ENCODE results near the gene PDGFRB.
A peak's percentile ranks its signal among the peaks of the same experiment; 100 is the strongest.

PDGFRB gene

DNA sequence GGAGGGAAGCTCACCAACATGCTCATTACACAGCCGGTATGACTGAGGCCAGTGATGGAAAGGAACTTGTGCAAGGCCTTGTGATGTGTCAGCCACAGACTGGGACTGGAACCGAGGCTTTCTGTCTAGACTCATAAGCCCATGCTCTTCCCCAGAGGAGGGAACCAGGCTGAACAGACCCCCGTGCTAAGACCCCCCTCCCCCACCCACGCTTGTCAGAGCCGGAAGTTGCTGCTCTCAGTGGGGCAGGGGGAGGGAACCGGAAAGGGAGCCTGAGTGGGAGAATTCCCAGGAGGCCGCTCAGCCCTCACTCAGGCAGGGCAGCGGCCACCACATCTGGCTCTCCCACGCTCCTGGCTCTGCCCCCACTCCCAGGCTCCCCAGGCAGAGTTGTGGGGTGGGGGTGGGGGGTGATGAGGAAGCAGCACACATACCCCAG, 4.1 kb upstream of the PDGFRB start:
- Histone ChIP-seq H3K27me3 (ENCODE audit: control insufficient read depth, insufficient read depth, low read length) (peaks cover 27% of the 10 kb centered on the region), H3K9ac (ENCODE audit: low read depth, low read length) (no peak overlapping the region), H3K36me3 (ENCODE audit: control insufficient read depth, insufficient read depth, low read length) (no peaks in the 10 kb centered on the region), H3K4me1 (ENCODE audit: control insufficient read depth, insufficient read depth, low read length) (peaks cover 2% of the 10 kb centered on the region), H3K4me3 (ENCODE audit: low read depth, low read length) (no peak overlapping the region), H3K9me3 (ENCODE audit: control insufficient read depth, insufficient read depth, low read length) (no peaks in the 10 kb centered on the region)

DNA sequence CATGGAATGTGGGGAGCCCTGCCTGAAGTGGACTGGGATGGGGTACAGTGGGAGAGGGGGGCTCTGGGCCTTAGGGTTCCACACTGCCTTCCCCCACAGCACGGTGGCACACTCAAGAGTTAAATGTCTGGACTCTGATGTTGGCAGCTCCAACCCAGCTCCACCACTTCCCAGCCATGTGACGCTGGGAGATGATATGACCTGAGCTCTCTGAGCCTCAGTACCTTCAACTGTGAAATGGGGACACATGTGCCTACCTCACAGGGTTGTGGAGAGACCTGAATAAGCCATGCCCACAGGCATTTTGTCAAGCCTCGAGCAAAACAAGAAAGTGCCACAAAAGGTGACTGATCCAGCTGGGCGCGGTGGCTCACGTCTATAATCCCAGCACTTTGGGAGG, 3.4 kb upstream of the PDGFRB start:
- H3K36me3 ChIP-seq (ENCODE audit: control insufficient read depth, insufficient read depth, low read length) = no peaks in the 10 kb centered on the region
- no peak overlapping the region for H3K9ac ChIP-seq (ENCODE audit: low read depth, low read length)
- no peak overlapping the region for H3K4me3 ChIP-seq (ENCODE audit: low read depth, low read length)
- peaks cover 2% of the 10 kb centered on the region for H3K4me1 ChIP-seq (ENCODE audit: control insufficient read depth, insufficient read depth, low read length)
- H3K9me3 ChIP-seq (ENCODE audit: control insufficient read depth, insufficient read depth, low read length) = no peaks in the 10 kb centered on the region
- H3K27me3 ChIP-seq (ENCODE audit: control insufficient read depth, insufficient read depth, low read length) = peaks cover 19% of the 10 kb centered on the region

DNA sequence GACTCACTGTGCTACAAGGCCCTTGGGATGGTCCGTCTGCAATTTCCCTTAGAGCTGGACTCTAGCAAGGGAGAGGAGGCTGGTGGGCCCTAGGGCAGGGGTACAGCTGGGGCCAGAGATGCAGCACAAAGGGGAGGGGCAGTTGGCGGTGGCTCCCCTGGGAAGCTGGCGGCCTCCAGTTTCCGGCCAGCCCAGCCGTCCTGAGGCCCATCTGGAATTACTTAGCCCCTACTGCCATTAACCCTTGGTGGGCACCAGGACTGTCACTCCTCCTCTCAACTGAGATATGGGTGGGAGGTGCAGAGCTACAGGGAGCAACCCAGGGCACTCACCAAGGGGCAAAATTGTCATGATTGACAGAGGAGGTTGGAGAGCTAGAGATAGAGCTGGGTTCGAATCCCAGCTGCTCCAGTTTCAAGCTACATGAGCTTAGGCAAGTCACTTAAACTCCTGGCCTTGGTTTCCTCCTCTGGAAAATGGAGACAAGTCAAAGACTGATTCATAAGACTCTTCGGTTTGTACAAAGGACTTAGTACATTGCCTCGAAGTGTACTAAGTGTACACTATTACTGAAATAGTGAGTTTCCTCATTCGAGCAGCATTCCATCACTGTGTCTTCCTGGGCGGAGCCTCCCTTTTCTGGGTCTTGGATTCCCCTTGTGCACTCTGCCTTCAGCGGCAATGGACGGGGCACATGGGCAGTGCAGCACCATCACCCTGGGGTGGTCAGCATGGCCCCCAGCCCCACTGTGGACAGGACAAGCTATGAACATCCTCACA, 2.7 kb upstream of the PDGFRB start:
- Histone ChIP-seq H3K9me3 (ENCODE audit: control insufficient read depth, insufficient read depth, low read length) (no peaks in the 10 kb centered on the region), H3K9ac (ENCODE audit: low read depth, low read length) (no peak overlapping the region), H3K27me3 (ENCODE audit: control insufficient read depth, insufficient read depth, low read length) (peaks cover 13% of the 10 kb centered on the region), H3K36me3 (ENCODE audit: control insufficient read depth, insufficient read depth, low read length) (no peaks in the 10 kb centered on the region), H3K4me1 (ENCODE audit: control insufficient read depth, insufficient read depth, low read length) (peaks cover 2% of the 10 kb centered on the region), H3K4me3 (ENCODE audit: low read depth, low read length) (no peak overlapping the region)

DNA sequence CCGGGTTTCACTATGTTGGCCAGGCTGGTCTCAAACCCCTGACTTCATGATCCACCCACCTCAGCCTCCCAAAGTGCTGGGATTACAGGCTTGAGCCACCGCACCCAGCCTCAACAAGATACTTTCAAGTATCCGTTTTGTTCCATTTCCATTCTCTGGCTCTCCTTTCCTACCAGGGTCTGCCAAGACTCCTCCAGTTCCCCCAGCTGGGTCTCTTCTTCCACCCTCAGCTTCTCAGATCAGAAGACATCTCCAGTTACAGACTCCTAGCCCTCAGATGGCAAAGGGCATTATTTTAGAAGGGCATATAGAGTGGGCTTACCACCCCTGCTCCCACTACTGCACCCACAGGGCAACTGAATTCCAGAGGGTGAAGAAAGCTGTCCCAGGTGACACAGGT, 1.5 kb upstream of the PDGFRB start:
- H3K36me3 ChIP-seq (ENCODE audit: control insufficient read depth, insufficient read depth, low read length) = no peaks in the 10 kb centered on the region
- peaks cover 2% of the 10 kb centered on the region for H3K4me1 ChIP-seq (ENCODE audit: control insufficient read depth, insufficient read depth, low read length)
- H3K4me3 ChIP-seq (ENCODE audit: low read depth, low read length) = no peak overlapping the region
- peaks cover 10% of the 10 kb centered on the region for H3K27me3 ChIP-seq (ENCODE audit: control insufficient read depth, insufficient read depth, low read length)
- H3K9ac ChIP-seq (ENCODE audit: low read depth, low read length) = no peak overlapping the region
- no peaks in the 10 kb centered on the region for H3K9me3 ChIP-seq (ENCODE audit: control insufficient read depth, insufficient read depth, low read length)

DNA sequence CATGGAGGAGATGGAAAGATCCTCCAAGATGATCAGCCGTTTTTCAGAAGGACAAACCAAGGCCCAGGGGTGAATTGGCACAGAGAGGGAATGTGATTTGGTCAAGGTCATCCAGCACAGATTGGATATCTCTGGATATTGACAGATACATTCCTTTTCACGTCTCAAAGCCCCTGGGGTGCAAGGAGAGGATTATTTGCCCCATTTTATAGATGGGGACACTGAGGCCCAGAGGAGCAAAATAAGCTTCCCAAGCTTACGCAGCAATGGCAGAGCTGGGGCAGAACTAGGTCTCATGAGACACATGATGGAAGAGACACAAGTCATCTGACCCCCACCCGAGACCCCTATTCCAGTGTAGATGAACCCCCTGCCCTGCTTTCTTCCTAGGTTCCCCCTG, 895 bp upstream of the PDGFRB start:
- no peak overlapping the region for H3K9ac ChIP-seq (ENCODE audit: low read depth, low read length)
- H3K4me3 ChIP-seq (ENCODE audit: low read depth, low read length) = no peak overlapping the region
- no peaks in the 10 kb centered on the region for H3K36me3 ChIP-seq (ENCODE audit: control insufficient read depth, insufficient read depth, low read length)
- H3K27me3 ChIP-seq (ENCODE audit: control insufficient read depth, insufficient read depth, low read length) = peaks cover 7% of the 10 kb centered on the region
- no peaks in the 10 kb centered on the region for H3K9me3 ChIP-seq (ENCODE audit: control insufficient read depth, insufficient read depth, low read length)
- peaks cover 2% of the 10 kb centered on the region for H3K4me1 ChIP-seq (ENCODE audit: control insufficient read depth, insufficient read depth, low read length)

DNA sequence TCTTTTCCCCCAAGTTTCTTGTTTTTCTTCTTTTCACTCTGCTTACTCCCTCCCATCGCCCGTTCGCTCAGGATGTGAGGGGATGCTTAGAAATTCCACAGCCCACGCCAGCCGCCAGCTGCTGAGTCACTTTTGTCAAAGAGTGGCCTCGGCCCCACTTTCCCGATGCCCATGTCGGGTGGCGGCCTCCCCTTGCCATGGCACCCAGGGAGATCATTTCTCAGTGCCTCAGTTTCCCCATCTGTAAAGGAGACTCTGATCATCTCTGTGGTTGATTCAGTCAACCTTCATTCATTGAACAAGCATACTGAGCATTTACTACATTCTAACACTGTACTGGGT, 353 bp upstream of the PDGFRB start:
- Histone ChIP-seq H3K36me3 (ENCODE audit: control insufficient read depth, insufficient read depth, low read length) (no peaks in the 10 kb centered on the region), H3K9ac (ENCODE audit: low read depth, low read length) (no peak overlapping the region), H3K4me1 (ENCODE audit: control insufficient read depth, insufficient read depth, low read length) (peaks cover 2% of the 10 kb centered on the region), H3K27me3 (ENCODE audit: control insufficient read depth, insufficient read depth, low read length) (peaks cover 7% of the 10 kb centered on the region), H3K4me3 (ENCODE audit: low read depth, low read length) (peak overlapping the region; percentile 22), H3K9me3 (ENCODE audit: control insufficient read depth, insufficient read depth, low read length) (no peaks in the 10 kb centered on the region)

DNA sequence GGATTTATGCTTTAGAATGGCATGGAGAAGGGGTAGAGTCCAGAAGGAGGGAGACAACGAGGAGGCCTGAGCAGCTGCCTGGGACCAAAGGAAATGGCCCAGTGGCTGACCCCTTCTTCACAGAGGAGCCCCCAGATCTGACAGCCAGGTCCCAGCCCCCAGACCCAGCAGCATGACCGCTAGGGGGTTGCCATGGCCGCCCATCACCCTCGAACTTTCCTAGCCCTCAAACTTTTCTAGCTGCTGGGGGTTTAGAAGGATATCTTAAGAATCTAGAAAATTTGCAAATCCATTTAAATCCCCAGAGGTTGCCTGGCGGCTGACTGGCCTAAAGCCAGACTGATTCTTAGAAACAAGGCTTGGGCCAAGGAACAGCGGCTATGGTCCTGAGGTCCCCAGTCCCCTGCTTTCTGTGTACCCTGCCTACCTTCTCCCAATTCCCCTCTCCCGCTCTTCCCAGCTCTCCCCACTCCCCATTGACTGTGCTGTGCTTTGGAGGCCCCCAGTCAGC, 972 bp downstream of the PDGFRB start:
- no peaks in the 10 kb centered on the region for H3K9me3 ChIP-seq (ENCODE audit: control insufficient read depth, insufficient read depth, low read length)
- H3K36me3 ChIP-seq (ENCODE audit: control insufficient read depth, insufficient read depth, low read length) = no peaks in the 10 kb centered on the region
- H3K4me3 ChIP-seq (ENCODE audit: low read depth, low read length) = no peak overlapping the region
- peaks cover 7% of the 10 kb centered on the region for H3K27me3 ChIP-seq (ENCODE audit: control insufficient read depth, insufficient read depth, low read length)
- H3K9ac ChIP-seq (ENCODE audit: low read depth, low read length) = no peak overlapping the region
- peaks cover 2% of the 10 kb centered on the region for H3K4me1 ChIP-seq (ENCODE audit: control insufficient read depth, insufficient read depth, low read length)

DNA sequence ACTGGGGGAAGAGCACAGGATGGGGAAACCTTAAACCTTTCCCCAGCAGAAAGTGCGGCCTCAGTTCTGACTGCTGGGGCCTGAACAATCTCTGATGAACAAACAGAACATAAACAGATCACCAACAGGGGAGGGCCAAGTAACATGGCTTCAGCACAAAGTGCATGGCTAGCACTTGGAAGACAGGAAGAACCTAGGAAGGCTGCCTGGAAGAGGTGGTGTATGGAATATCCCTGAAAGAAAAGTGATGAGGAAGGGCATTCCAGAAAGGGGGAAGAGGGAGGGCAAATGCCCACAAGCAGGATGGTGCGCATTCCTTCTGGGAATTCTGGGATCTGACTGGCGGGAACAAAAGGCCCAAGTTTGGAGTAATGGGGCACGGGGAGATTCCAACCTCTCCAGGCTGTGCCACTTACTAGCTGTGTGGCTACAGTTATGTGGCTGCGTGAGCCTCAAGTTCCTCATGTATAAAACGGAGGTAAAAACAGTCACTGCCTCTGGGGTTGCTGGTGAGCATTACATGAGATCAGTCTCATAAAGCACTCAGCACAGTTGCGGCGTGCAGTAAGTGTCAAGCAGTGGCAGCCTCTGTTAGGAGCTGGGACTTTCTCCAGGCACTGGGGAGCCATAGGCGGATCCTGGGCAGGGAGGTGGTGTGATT, 1.6 kb downstream of the PDGFRB start:
- no peak overlapping the region for H3K9ac ChIP-seq (ENCODE audit: low read depth, low read length)
- H3K9me3 ChIP-seq (ENCODE audit: control insufficient read depth, insufficient read depth, low read length) = no peaks in the 10 kb centered on the region
- peaks cover 2% of the 10 kb centered on the region for H3K4me1 ChIP-seq (ENCODE audit: control insufficient read depth, insufficient read depth, low read length)
- H3K4me3 ChIP-seq (ENCODE audit: low read depth, low read length) = no peak overlapping the region
- no peaks in the 10 kb centered on the region for H3K36me3 ChIP-seq (ENCODE audit: control insufficient read depth, insufficient read depth, low read length)
- peaks cover 6% of the 10 kb centered on the region for H3K27me3 ChIP-seq (ENCODE audit: control insufficient read depth, insufficient read depth, low read length)

DNA sequence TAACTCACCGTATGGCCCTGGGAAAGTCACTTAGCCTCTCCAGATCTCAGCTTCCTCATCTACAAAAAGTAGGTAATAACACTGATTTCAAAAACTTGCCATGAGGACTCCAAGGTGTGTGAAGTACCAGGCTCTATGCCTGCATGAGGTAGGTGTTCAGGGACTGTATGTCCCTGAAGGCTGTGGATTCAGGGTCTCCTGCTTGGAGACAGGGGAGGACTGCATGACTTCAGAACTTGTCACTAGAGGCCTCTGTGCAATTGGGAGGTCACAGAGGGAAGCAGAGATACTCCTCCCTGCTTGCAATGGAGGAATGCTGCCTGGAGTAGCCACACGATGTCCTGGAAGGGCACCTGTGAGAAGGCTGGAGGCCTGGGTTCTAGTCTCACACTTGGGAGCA, 2.2 kb downstream of the PDGFRB start:
- H3K9ac ChIP-seq (ENCODE audit: low read depth, low read length) = no peak overlapping the region
- H3K4me1 ChIP-seq (ENCODE audit: control insufficient read depth, insufficient read depth, low read length) = peaks cover 2% of the 10 kb centered on the region
- no peak overlapping the region for H3K4me3 ChIP-seq (ENCODE audit: low read depth, low read length)

DNA sequence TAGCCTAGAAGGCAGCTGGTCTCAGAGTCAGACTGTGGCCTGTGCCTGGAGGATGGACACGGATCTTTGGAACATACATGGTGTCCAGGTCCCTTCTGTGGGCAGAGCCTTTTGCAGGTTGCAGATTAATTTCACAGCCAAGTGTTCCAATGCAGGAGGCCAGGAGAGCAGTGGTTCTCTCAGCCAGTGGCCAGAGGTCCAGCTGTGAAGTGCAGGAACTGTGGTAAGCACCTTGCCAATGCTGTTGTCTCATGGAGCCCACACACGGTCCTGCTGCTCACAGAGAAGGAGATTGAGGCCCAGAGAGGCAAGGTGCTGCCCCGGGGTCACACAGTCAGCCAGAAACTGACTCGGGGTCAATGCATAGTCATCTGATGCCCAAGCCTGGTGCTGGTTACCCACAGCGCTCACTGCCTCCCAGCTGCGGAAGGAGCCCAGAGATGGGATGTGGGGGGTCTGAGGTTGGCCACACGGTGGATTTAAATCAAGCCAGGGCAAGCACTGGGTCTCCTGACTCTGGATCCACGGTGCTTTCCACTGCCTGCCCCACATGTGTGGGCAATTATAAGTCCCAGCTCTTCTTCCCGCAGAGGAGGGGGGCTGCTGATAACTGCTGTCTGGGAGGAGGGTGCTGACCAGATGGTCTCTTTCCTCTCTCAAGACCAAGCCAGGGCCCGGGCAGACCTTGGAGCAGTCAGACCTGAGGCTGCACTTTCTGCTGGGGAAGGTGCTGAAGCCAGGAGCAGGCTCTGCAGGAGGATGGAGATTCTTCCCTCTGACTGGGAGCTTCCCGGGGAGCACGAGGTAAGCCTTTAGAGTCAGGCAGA, 2.8 kb downstream of the PDGFRB start:
- H3K4me3 ChIP-seq (ENCODE audit: low read depth, low read length) = no peak overlapping the region
- peaks cover 2% of the 10 kb centered on the region for H3K4me1 ChIP-seq (ENCODE audit: control insufficient read depth, insufficient read depth, low read length)

More for the DNA sequence above, 2.2 kb downstream of the PDGFRB start:
- Histone ChIP-seq H3K36me3 (ENCODE audit: control insufficient read depth, insufficient read depth, low read length) (no peaks in the 10 kb centered on the region), H3K27me3 (ENCODE audit: control insufficient read depth, insufficient read depth, low read length) (peaks cover 4% of the 10 kb centered on the region), H3K9me3 (ENCODE audit: control insufficient read depth, insufficient read depth, low read length) (no peaks in the 10 kb centered on the region)

DNA sequence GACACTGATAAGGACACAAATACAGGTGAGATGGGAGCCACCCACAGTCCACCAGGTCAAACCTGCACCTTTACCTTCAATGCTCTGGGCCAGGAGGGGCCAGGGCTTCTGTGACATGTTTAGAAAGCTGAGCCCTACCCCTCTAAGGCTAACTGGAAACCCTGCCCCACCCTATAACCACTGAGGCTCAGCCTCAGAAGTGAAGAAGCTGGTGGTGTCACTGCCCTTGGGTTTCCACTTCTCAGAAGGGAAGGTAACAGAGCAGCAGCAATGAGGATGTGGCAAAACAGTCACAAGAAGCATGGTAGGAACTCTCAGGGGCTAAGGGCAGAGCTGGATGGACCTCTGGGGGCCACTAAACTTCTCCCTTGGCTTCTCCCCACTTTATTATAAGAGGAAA, 6.0 kb downstream of the PDGFRB start:
- Histone ChIP-seq H3K27me3 (ENCODE audit: control insufficient read depth, insufficient read depth, low read length) (peaks cover 2% of the 10 kb centered on the region), H3K4me1 (ENCODE audit: control insufficient read depth, insufficient read depth, low read length) (no peaks in the 10 kb centered on the region), H3K9ac (ENCODE audit: low read depth, low read length) (no peak overlapping the region), H3K4me3 (ENCODE audit: low read depth, low read length) (no peak overlapping the region), H3K9me3 (ENCODE audit: control insufficient read depth, insufficient read depth, low read length) (no peaks in the 10 kb centered on the region), H3K36me3 (ENCODE audit: control insufficient read depth, insufficient read depth, low read length) (no peaks in the 10 kb centered on the region)

More for the DNA sequence above, 2.8 kb downstream of the PDGFRB start:
- H3K9ac ChIP-seq (ENCODE audit: low read depth, low read length) = no peak overlapping the region
- H3K27me3 ChIP-seq (ENCODE audit: control insufficient read depth, insufficient read depth, low read length) = peaks cover 4% of the 10 kb centered on the region
- H3K36me3 ChIP-seq (ENCODE audit: control insufficient read depth, insufficient read depth, low read length) = no peaks in the 10 kb centered on the region
- H3K9me3 ChIP-seq (ENCODE audit: control insufficient read depth, insufficient read depth, low read length) = no peaks in the 10 kb centered on the region

Data from iPS-15b (cell line).